C4-2B (cell line): Measurements from ENCODE around the gene LRRTM4.

Experiments
- CTCF ChIP-seq: fragments of 450-650 bp; conservative IDR thresholded peaks from 2 replicates; pipeline ENCODE4 v1.5.1; 2017; ENCODE audit warnings: mild to moderate bottlenecking
- ZFX ChIP-seq: fragments of 450-650 bp; IDR thresholded peaks from 2 replicates; pipeline ENCODE4 v1.6.1; 2017

GRCh38 chr2:77121518-77121917, 400.7 kb downstream of the LRRTM4 start:
- TF ChIP-seq CTCF (no peak), ZFX (no peak)
